Smooth muscle cell (in vitro differentiated cells): ENCODE results near the gene ACOX3. TPM values are rescaled to one million over a fixed set of nuclear protein-coding genes. Genes with fewer than 3 reads are reported as not detected.

Source experiments
- DNase-seq: peaks from one replicate; lab custom pipeline; 2025; ENCODE audit not compliant: unreplicated experiment; lab: John Stamatoyannopoulos, UW
- H2AFZ ChIP-seq: fragments of 200-600 bp; sonication (generic); 2 replicates; pipeline ENCODE4 v1.6.0; 2016; ENCODE audit warnings: antibody characterized with exemption, low read depth, mild to moderate bottlenecking
- H3F3A ChIP-seq: fragments of 200-600 bp; sonication (generic); 2 replicates; pipeline ENCODE4 v1.6.0; 2017; ENCODE audit warnings: antibody characterized with exemption, low read depth
- H3K27ac ChIP-seq: fragments of 200-600 bp; sonication (generic); 2 replicates; pipeline ENCODE4 v1.5.1; 2016; ENCODE audit warnings: low read depth, mild to moderate bottlenecking
- H3K27me3 ChIP-seq: fragments of 200-600 bp; sonication (generic); 2 replicates; pipeline ENCODE4 v1.6.1; 2016; ENCODE audit warnings: low read depth, mild to moderate bottlenecking
- H3K36me3 ChIP-seq: fragments of 200-600 bp; sonication (generic); 2 replicates; pipeline ENCODE4 v1.5.1; 2016; ENCODE audit warnings: low read depth
- H3K4me1 ChIP-seq: fragments of 200-600 bp; sonication (generic); 2 replicates; pipeline ENCODE4 v1.5.1; 2016; ENCODE audit warnings: low read depth
- H3K4me2 ChIP-seq: fragments of 200-600 bp; sonication (generic); 2 replicates; pipeline ENCODE4 v1.6.0; 2016; ENCODE audit warnings: mild to moderate bottlenecking
- H3K4me3 ChIP-seq: fragments of 200-600 bp; sonication (generic); 2 replicates; pipeline ENCODE4 v1.5.1; 2016; ENCODE audit warnings: mild to moderate bottlenecking
- H3K79me2 ChIP-seq: fragments of 200-600 bp; sonication (generic); 2 replicates; pipeline ENCODE4 v1.6.0; 2016; ENCODE audit warnings: low read depth, mild to moderate bottlenecking
- H3K9ac ChIP-seq: fragments of 200-600 bp; sonication (generic); 2 replicates; pipeline ENCODE4 v1.6.0; 2016; ENCODE audit warnings: low read depth
- H3K9me3 ChIP-seq: fragments of 200-600 bp; sonication (generic); replicated peaks from 2 replicates; pipeline ENCODE4 v1.5.1; 2016; ENCODE audit warnings: low read depth
- H4K20me1 ChIP-seq: fragments of 200-600 bp; sonication (generic); 2 replicates; pipeline ENCODE4 v1.6.0; 2016; ENCODE audit warnings: low read depth
- WGBS: methylation state at CpG from one replicate; pipeline ENCODE4 v1.1.7; 2016; ENCODE audit warnings: low lambda C conversion rate; 5-methylcytosine and 5-hydroxymethylcytosine counted together
- polyA plus RNA-seq: library from polyadenylated mRNA; unstranded; fragments of >200 nt; fragmentation: Nextera tagmentation; extraction: Ambion mirVana; gene quantifications from 2 replicates; pipeline ENCODE4 v1.2.1, GENCODE V29; 2016
- total RNA-seq: library from RNA; depleted of rRNA; stranded (reverse); fragments of >200 nt; gene quantifications from 2 replicates; pipeline ENCODE4 v1.2.3, GENCODE V29; 2014
- TF ChIP-seq, protein P1 (sequence below): fragments of 200-600 bp; sonication (generic); IDR thresholded peaks from 2 replicates; pipeline ENCODE4 v1.5.1; 2017; ENCODE audit warnings: borderline replicate concordance, mild to moderate bottlenecking, antibody characterized with exemption; ENCODE audit not compliant: insufficient read depth, poor library complexity, severe bottlenecking

ACOX3 gene
- total and polyA plus RNA-seq, 2 experiments from 2014 or later = 25.0 to 27.9 TPM

DNA sequence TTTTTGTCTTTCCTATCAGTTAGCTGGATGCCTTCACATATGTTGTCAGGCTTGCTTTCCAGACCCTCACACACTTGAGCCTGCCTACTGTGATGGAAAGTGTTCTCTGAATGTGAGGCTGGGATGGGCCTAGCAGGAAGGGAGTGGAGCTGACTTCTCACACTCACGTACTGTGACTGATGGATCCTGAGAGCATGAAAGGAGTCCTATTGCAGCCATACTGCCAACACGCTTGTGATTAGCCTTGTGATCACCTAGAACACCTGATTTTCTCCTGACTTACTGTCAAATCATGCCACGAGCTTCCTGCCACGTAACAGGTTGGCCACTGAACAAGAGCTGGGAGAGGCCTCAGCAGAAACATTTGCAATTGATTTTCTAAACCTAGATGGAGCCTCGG, 49.9 kb downstream of the ACOX3 start:
- Histone ChIP-seq H3K79me2 (no peaks in the 10 kb centered on the region), H3F3A (peaks cover 30% of the 10 kb centered on the region), H3K4me1 (peaks cover 18% of the 10 kb centered on the region), H4K20me1 (peaks cover 27% of the 10 kb centered on the region), H3K27ac (no peak overlapping the region), H3K36me3 (no peaks in the 10 kb centered on the region), H2AFZ (no peak overlapping the region), H3K9me3 (no peaks in the 10 kb centered on the region), H3K4me2 (no peak overlapping the region), H3K4me3 (no peak overlapping the region), H3K27me3 (no peaks in the 10 kb centered on the region), H3K9ac (no peak overlapping the region)
- TF ChIP-seq, protein P1, sequence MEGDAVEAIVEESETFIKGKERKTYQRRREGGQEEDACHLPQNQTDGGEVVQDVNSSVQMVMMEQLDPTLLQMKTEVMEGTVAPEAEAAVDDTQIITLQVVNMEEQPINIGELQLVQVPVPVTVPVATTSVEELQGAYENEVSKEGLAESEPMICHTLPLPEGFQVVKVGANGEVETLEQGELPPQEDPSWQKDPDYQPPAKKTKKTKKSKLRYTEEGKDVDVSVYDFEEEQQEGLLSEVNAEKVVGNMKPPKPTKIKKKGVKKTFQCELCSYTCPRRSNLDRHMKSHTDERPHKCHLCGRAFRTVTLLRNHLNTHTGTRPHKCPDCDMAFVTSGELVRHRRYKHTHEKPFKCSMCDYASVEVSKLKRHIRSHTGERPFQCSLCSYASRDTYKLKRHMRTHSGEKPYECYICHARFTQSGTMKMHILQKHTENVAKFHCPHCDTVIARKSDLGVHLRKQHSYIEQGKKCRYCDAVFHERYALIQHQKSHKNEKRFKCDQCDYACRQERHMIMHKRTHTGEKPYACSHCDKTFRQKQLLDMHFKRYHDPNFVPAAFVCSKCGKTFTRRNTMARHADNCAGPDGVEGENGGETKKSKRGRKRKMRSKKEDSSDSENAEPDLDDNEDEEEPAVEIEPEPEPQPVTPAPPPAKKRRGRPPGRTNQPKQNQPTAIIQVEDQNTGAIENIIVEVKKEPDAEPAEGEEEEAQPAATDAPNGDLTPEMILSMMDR = no peak
- WGBS = 93% methylated on average over 5 of the region's 5 CpGs
- no peak for DNase-seq

DNA sequence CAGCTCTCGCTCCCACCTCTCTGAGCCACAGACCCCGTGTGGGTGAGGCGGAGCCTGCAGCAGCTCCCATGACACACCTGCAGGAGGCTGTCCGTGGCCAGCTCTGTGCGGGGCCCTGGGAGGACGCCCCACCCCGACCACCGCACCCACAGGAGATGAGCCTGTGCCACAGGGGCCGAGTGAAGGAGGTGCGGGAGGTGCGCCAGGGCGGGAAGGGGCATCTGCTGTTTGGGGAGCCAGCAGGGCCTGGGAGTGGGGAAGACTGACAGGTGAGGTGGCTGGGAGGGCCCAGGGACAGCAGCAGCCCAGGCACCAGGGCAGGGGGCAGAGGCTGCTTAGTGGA, 52.0 kb downstream of the ACOX3 start:
- no peak overlapping the region for H3K9ac ChIP-seq
- no peak overlapping the region for H3K4me2 ChIP-seq
- TF ChIP-seq, protein P1 = no peak
- no peaks in the 10 kb centered on the region for H3K9me3 ChIP-seq
- H2AFZ ChIP-seq = no peak overlapping the region
- H3K4me1 ChIP-seq = peaks cover 10% of the 10 kb centered on the region
- WGBS = 98% methylated on average over 12 of the region's 12 CpGs
- no peak overlapping the region for H3K4me3 ChIP-seq
- no peak for DNase-seq
- no peaks in the 10 kb centered on the region for H3K79me2 ChIP-seq
- H4K20me1 ChIP-seq = peaks cover 33% of the 10 kb centered on the region
- no peaks in the 10 kb centered on the region for H3K36me3 ChIP-seq
- no peak overlapping the region for H3K27ac ChIP-seq
- no peaks in the 10 kb centered on the region for H3K27me3 ChIP-seq
- peaks cover 16% of the 10 kb centered on the region for H3F3A ChIP-seq

GRCh38 chr4:8387615-8388527, 52.7 kb downstream of the ACOX3 start:
- TF ChIP-seq, protein P1 = no peak
- Histone ChIP-seq H2AFZ (no peak overlapping the region), H3K27ac (no peak overlapping the region), H3K36me3 (no peaks in the 10 kb centered on the region), H3K4me2 (no peak overlapping the region), H4K20me1 (peaks cover 39% of the 10 kb centered on the region), H3K27me3 (no peaks in the 10 kb centered on the region), H3F3A (peaks cover 12% of the 10 kb centered on the region), H3K4me3 (no peak overlapping the region), H3K4me1 (peaks cover 5% of the 10 kb centered on the region), H3K9ac (no peak overlapping the region), H3K9me3 (no peaks in the 10 kb centered on the region), H3K79me2 (no peaks in the 10 kb centered on the region)
- no peak for DNase-seq
- 93% methylated on average over 30 of the region's 33 CpGs for WGBS

DNA sequence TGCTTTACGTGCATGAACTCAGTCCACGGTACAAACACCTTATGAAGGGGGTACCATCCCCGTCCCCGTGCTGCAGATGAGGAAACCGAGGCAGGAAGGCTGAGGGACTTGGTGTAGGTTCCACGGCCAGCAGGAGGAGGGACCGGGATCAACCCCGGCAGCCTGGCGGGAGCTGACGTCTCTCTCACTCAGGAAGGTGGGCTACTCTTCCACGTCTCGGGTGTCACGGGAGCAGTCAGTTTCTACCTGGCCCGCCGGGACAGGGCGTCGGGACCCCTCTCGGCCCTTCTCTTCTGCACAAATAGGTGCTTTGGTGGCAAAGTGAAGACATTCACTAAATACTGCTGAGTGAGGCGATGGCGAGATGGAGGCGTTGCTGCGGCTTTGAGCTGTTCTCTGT, 53.3 kb downstream of the ACOX3 start:
- H3K9ac ChIP-seq = no peak overlapping the region
- no peak overlapping the region for H3K4me3 ChIP-seq
- TF ChIP-seq, protein P1 = no peak
- no peaks in the 10 kb centered on the region for H3K27me3 ChIP-seq
- 94% methylated on average over 22 of the region's 22 CpGs for WGBS
- no peaks in the 10 kb centered on the region for H3K79me2 ChIP-seq
- no peaks in the 10 kb centered on the region for H3K9me3 ChIP-seq
- DNase-seq = no peak
- H3K36me3 ChIP-seq = no peaks in the 10 kb centered on the region
- peaks cover 5% of the 10 kb centered on the region for H3F3A ChIP-seq
- H3K4me2 ChIP-seq = no peak overlapping the region
- H2AFZ ChIP-seq = no peak overlapping the region
- peaks cover 34% of the 10 kb centered on the region for H4K20me1 ChIP-seq
- H3K27ac ChIP-seq = no peak overlapping the region
- peaks cover 2% of the 10 kb centered on the region for H3K4me1 ChIP-seq
